ENCODE data around the gene ID1. TPM values are rescaled to one million over a fixed set of nuclear protein-coding genes. Genes with fewer than 3 reads are reported as not detected.

ID1 gene
- total and polyA plus RNA-seq, 2 of the 13 experiments (the other 11 are each of a cell fraction or from before 2014, with no cell fraction given): 320 to 419 TPM

DNA sequence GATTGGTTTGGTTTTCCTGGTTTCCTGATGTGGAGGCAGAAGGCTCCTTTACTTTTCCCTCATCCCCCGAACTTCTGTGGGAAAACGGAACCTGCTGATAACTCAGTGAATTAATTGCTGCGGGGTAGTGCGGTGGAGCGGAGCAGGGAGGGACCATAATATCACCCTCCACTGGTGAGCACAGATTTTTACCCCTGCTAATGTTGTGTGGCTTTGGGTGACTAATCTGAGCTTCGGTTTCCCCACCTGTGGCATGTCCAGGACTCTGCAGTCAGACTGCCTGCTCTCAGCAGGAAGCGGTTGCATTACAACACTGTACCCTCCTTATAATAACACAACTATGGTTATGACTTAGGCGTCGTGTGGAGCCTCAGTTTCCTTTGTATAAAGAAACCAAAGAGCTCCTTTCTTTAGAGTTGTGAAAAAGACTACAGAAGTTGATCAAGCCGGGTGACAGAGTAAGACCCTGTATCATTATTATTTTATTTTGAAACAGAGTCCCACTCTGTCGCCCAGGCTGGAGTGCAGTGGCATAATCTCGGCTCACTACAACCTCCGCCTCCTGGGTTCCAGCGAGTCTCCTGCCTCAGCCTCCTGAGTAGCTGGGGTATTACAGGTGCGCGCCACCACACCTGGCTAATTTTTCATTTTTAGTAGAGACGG lies 2.2 kb upstream of the ID1 start:
- no peaks in the 10 kb centered on the region for H3K9me3 ChIP-seq (ENCODE audit: low read length)
- peaks cover 0 to 5% of the 10 kb centered on the region in 2 experiments; a peak in 4 of 5 replicates for H3K36me3 ChIP-seq (replicated peaks in 1 of 2; ENCODE audit: control insufficient read depth in 1 of 2, insufficient read depth in 2 of 2, low read length in 2 of 2)
- DNase-seq (ENCODE audit: low spot score): peak; percentile 66
- peak overlapping the region; percentile 13; the same call in 1 of the 2 replicates for H3K4me2 ChIP-seq (ENCODE audit: low read depth, low read length)
- no peak overlapping the region for H3K4me3 ChIP-seq (replicated peaks in 1 of 3; ENCODE audit: insufficient read depth in 1 of 3, low read depth in 2 of 3, low read length in 3 of 3)
- H3K27me3 ChIP-seq (ENCODE audit: control insufficient read depth in 1 of 2, insufficient read depth in 2 of 2, low read length in 2 of 2): no peaks in the 10 kb centered on the region; a peak in 1 of 5 replicates
- H2AFZ ChIP-seq (ENCODE audit: low read length): no peak overlapping the region
- peaks cover 42% of the 10 kb centered on the region for H3K79me2 ChIP-seq (ENCODE audit: insufficient read depth, low read length)
- CTCF ChIA-PET (ENCODE audit: low intra/inter-chr PET ratio, low total read pairs): interaction anchor here (2.7 kb wide), 1 partner anchor 10 kb away, joined by 10 read pairs; no protein-coding TSS in a partner anchor
- POLR2A ChIA-PET: interaction anchor here (2.8 to 13.6 kb wide), 3 partner anchors 15 to 61 kb away, joined by 23 to 1427 read pairs (median 362); no protein-coding TSS in a partner anchor
- BruUV-seq (replicated peaks): no TSS peak
- in situ Hi-C loops (cut with HindIII; ENCODE audit: extremely low pct_ligation_motif_present, low pct_unique_long_range_greater_than_20kb) (no loop called here), intact Hi-C loops (cut with micrococcal nuclease; ENCODE audit: unreplicated experiment) (no loop called here)
- ATAC-seq: no peak
- 92% methylated on average over 17 of the region's 17 CpGs for WGBS (ENCODE audit: low lambda C conversion rate)
- peaks cover 33% of the 10 kb centered on the region for H3K4me1 ChIP-seq (ENCODE audit: insufficient read depth, low read length)
- no peak for FAIRE-seq
- H4K20me1 ChIP-seq (ENCODE audit: insufficient read depth, low read length): peaks cover 19% of the 10 kb centered on the region
- peak overlapping the region; percentile 62 for H3K27ac ChIP-seq (ENCODE audit: extremely low read length, insufficient read depth, low read length)
- H3K9ac ChIP-seq (ENCODE audit: insufficient read depth, low read depth, low read length): 0 out of 2 replicates have a peak overlapping the region, but pooled peaks have one; percentile 20
- TF ChIP-seq RBAK (CRISPR knock-in tag; IDR thresholded peaks at IDR 0.05): no peak
- no peak for TF ChIP-seq RAD21 (CRISPR knock-in tag; IDR thresholded peaks at IDR 0.05)
- no peak for TF ChIP-seq NFYB (CRISPR knock-in tag; IDR thresholded peaks at IDR 0.05)
- TF ChIP-seq, protein P1, sequence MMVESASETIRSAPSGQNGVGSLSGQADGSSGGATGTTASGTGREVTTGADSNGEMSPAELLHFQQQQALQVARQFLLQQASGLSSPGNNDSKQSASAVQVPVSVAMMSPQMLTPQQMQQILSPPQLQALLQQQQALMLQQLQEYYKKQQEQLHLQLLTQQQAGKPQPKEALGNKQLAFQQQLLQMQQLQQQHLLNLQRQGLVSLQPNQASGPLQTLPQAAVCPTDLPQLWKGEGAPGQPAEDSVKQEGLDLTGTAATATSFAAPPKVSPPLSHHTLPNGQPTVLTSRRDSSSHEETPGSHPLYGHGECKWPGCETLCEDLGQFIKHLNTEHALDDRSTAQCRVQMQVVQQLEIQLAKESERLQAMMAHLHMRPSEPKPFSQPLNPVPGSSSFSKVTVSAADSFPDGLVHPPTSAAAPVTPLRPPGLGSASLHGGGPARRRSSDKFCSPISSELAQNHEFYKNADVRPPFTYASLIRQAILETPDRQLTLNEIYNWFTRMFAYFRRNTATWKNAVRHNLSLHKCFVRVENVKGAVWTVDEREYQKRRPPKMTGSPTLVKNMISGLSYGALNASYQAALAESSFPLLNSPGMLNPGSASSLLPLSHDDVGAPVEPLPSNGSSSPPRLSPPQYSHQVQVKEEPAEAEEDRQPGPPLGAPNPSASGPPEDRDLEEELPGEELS (CRISPR knock-in tag; IDR thresholded peaks at IDR 0.05): no peak
- TF ChIP-seq, protein P2, sequence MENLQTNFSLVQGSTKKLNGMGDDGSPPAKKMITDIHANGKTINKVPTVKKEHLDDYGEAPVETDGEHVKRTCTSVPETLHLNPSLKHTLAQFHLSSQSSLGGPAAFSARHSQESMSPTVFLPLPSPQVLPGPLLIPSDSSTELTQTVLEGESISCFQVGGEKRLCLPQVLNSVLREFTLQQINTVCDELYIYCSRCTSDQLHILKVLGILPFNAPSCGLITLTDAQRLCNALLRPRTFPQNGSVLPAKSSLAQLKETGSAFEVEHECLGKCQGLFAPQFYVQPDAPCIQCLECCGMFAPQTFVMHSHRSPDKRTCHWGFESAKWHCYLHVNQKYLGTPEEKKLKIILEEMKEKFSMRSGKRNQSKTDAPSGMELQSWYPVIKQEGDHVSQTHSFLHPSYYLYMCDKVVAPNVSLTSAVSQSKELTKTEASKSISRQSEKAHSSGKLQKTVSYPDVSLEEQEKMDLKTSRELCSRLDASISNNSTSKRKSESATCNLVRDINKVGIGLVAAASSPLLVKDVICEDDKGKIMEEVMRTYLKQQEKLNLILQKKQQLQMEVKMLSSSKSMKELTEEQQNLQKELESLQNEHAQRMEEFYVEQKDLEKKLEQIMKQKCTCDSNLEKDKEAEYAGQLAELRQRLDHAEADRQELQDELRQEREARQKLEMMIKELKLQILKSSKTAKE (CRISPR knock-in tag; IDR thresholded peaks at IDR 0.05; ENCODE audit: borderline replicate concordance): no peak
- no peak for TF ChIP-seq ZFP62 (CRISPR knock-in tag; IDR thresholded peaks at IDR 0.05)
- TF ChIP-seq PPARG (CRISPR knock-in tag; conservative IDR thresholded peaks at IDR 0.05): no peak
- no peak for TF ChIP-seq ZNF83 (CRISPR knock-in tag; IDR thresholded peaks at IDR 0.05; ENCODE audit: borderline replicate concordance)
- TF ChIP-seq, protein P3, sequence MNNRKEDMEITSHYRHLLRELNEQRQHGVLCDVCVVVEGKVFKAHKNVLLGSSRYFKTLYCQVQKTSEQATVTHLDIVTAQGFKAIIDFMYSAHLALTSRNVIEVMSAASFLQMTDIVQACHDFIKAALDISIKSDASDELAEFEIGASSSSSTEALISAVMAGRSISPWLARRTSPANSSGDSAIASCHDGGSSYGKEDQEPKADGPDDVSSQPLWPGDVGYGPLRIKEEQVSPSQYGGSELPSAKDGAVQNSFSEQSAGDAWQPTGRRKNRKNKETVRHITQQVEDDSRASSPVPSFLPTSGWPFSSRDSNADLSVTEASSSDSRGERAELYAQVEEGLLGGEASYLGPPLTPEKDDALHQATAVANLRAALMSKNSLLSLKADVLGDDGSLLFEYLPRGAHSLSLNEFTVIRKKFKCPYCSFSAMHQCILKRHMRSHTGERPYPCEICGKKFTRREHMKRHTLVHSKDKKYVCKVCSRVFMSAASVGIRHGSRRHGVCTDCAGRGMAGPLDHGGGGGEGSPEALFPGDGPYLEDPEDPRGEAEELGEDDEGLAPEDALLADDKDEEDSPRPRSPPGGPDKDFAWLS (CRISPR knock-in tag; IDR thresholded peaks at IDR 0.05; ENCODE audit: borderline replicate concordance): no peak
- TF ChIP-seq ZNF589 (CRISPR knock-in tag; conservative IDR thresholded peaks at IDR 0.05): no peak
- TF ChIP-seq ZFP41 (CRISPR knock-in tag; IDR thresholded peaks at IDR 0.05; ENCODE audit: borderline replicate concordance): no peak
- no peak for TF ChIP-seq KAT7 (CRISPR knock-in tag; IDR thresholded peaks at IDR 0.05; ENCODE audit: borderline replicate concordance)
- TF ChIP-seq SIN3B (IDR thresholded peaks at IDR 0.05; ENCODE audit: low read length): no peak
- TF ChIP-seq KDM4B (CRISPR knock-in tag; IDR thresholded peaks at IDR 0.05): no peak
- no peak for TF ChIP-seq TP53 (CRISPR knock-in tag; conservative IDR thresholded peaks at IDR 0.05)
- no peak for TF ChIP-seq ZNF496 (CRISPR knock-in tag; IDR thresholded peaks at IDR 0.05; ENCODE audit: insufficient replicate concordance)
- TF ChIP-seq FOSL2 (CRISPR knock-in tag; IDR thresholded peaks at IDR 0.05): peak; percentile 25; the same call in 1 of the 2 replicates
- TF ChIP-seq ZNF546 (CRISPR knock-in tag; conservative IDR thresholded peaks at IDR 0.05): no peak
- TF ChIP-seq SIX4 (CRISPR knock-in tag; IDR thresholded peaks at IDR 0.05): no peak
- peak; percentile 64 for TF ChIP-seq ZBTB38 (CRISPR knock-in tag; IDR thresholded peaks at IDR 0.05)

Data from HepG2 (cell line).